Astrocyte (in vitro differentiated cells and primary cell): ENCODE data around the gene CTNNA2. TPM values are rescaled to one million over a fixed set of nuclear protein-coding genes. Genes with fewer than 3 reads are reported as not detected.

Source experiments
- DNase-seq: peaks from one replicate; pipeline ENCODE4 v3.0.0-alpha.2; 2010; ENCODE audit warnings: low read depth
- FAIRE-seq: peaks from 2 replicates; lab custom pipeline; 2011; peaks lifted over from hg19 to GRCh38; lab: Jason Lieb, UNC
- H2AFZ ChIP-seq: 2 replicates; pipeline ENCODE4 v1.6.0; 2012; ENCODE audit warnings: low read depth, low read length, inconsistent platforms
- H3K27ac ChIP-seq: 2 replicates; pipeline ENCODE4 v1.5.1; 2011; ENCODE audit warnings: low read depth, low read length, inconsistent platforms
- H3K27me3 ChIP-seq: 2 replicates; pipeline ENCODE4 v1.6.0; 2011; ENCODE audit warnings: low read length, inconsistent platforms; ENCODE audit not compliant: insufficient read depth
- H3K36me3 ChIP-seq: 2 replicates; pipeline ENCODE4 v1.5.1; 2011; ENCODE audit warnings: low read length, inconsistent platforms; ENCODE audit not compliant: insufficient read depth
- H3K4me1 ChIP-seq: 2 replicates; pipeline ENCODE4 v1.5.1; 2011; ENCODE audit warnings: low read length, inconsistent platforms; ENCODE audit not compliant: insufficient read depth
- H3K4me2 ChIP-seq: 2 replicates; pipeline ENCODE4 v1.6.0; 2012; ENCODE audit warnings: low read length, inconsistent platforms
- H3K4me3 ChIP-seq: 2 replicates; pipeline ENCODE4 v1.5.1; 2011; ENCODE audit warnings: low read depth, mild to moderate bottlenecking, low read length, inconsistent platforms; ENCODE audit not compliant: insufficient read depth
- H3K79me2 ChIP-seq: 2 replicates; pipeline ENCODE4 v1.6.0; 2012; ENCODE audit warnings: mild to moderate bottlenecking, low read length, inconsistent platforms; ENCODE audit not compliant: insufficient read depth
- H3K9ac ChIP-seq: 2 replicates; pipeline ENCODE4 v1.6.0; 2012; ENCODE audit warnings: mild to moderate bottlenecking, low read length, inconsistent platforms
- H3K9me3 ChIP-seq: 2 replicates; pipeline ENCODE4 v1.5.1; 2012; ENCODE audit warnings: low read depth, mild to moderate bottlenecking, low read length, inconsistent platforms; ENCODE audit not compliant: insufficient read depth
- H4K20me1 ChIP-seq: 2 replicates; pipeline ENCODE4 v1.6.0; 2012; ENCODE audit warnings: low read length, inconsistent platforms; ENCODE audit not compliant: insufficient read depth
- H3K27ac Mint-ChIP-seq: one replicate; pipeline ENCODE4 v1.8.0; 2021; ENCODE audit warnings: mild to moderate bottlenecking, mixed read lengths; ENCODE audit not compliant: unreplicated experiment
- H3K27me3 Mint-ChIP-seq: one replicate; pipeline ENCODE4 v1.8.0; 2021; ENCODE audit warnings: low read depth, mixed read lengths; ENCODE audit not compliant: unreplicated experiment
- H3K36me3 Mint-ChIP-seq: one replicate; pipeline ENCODE4 v1.8.0; 2021; ENCODE audit warnings: low read depth, mixed read lengths; ENCODE audit not compliant: unreplicated experiment
- H3K4me1 Mint-ChIP-seq: one replicate; pipeline ENCODE4 v1.8.0; 2021; ENCODE audit warnings: low read depth, mixed read lengths; ENCODE audit not compliant: unreplicated experiment
- H3K4me3 Mint-ChIP-seq: one replicate; pipeline ENCODE4 v1.8.0; 2021; ENCODE audit warnings: mild to moderate bottlenecking, moderate library complexity, mixed read lengths; ENCODE audit not compliant: unreplicated experiment
- H3K9me3 Mint-ChIP-seq: one replicate; pipeline ENCODE4 v1.8.0; 2021; ENCODE audit warnings: mild to moderate bottlenecking, mixed read lengths; ENCODE audit not compliant: unreplicated experiment
- EZH2 ChIP-seq: IDR thresholded peaks from 2 replicates; pipeline ENCODE4 v1.6.1; 2012; ENCODE audit warnings: mild to moderate bottlenecking, low read length, inconsistent platforms; ENCODE audit not compliant: insufficient read depth
- total RNA-seq: library from RNA; stranded (reverse); gene quantifications from 2 replicates; pipeline ENCODE4 v1.2.1, GENCODE V29; 2021
- TF ChIP-seq, protein P1 (sequence below): IDR thresholded peaks from 2 replicates; pipeline ENCODE4 v1.5.1; 2011; ENCODE audit warnings: low read depth, mild to moderate bottlenecking, inconsistent platforms, low read length, moderate library complexity; ENCODE audit not compliant: insufficient read depth

Gene CTNNA2
- total RNA-seq, 1 donor from 2014 or later, result 3.9 TPM

DNA sequence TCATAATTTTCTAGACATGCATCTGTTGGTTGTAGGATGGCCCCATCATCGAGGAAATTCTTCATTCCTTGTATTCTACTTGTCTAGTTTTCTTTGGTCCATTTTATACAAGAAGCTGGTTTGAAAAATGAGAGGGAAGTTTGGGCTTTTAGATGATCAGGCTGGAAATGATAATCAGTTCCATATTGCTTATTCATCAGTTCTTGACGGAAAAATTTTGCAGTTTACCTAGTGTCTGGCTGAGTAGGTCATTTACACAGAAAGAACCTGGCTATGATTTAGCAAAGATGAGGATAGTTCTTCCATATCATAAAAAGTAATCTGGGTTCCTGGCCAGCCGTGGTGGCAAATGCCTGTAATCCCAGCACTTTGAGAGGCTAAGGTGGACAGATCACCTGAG, 416.8 kb downstream of the CTNNA2 start:
- H3K79me2 ChIP-seq, result no peaks in the 10 kb centered on the region
- H3K9me3 ChIP-seq, result no peaks in the 10 kb centered on the region
- DNase-seq (no peak), FAIRE-seq (no peak)
- H4K20me1 ChIP-seq, result no peaks in the 10 kb centered on the region
- H3K9me3 Mint-ChIP-seq, result no peaks in the 10 kb centered on the region
- H2AFZ ChIP-seq, result no peak overlapping the region
- no peaks in the 10 kb centered on the region for H3K27me3 Mint-ChIP-seq
- no peak for TF ChIP-seq EZH2
- TF ChIP-seq, protein P1, sequence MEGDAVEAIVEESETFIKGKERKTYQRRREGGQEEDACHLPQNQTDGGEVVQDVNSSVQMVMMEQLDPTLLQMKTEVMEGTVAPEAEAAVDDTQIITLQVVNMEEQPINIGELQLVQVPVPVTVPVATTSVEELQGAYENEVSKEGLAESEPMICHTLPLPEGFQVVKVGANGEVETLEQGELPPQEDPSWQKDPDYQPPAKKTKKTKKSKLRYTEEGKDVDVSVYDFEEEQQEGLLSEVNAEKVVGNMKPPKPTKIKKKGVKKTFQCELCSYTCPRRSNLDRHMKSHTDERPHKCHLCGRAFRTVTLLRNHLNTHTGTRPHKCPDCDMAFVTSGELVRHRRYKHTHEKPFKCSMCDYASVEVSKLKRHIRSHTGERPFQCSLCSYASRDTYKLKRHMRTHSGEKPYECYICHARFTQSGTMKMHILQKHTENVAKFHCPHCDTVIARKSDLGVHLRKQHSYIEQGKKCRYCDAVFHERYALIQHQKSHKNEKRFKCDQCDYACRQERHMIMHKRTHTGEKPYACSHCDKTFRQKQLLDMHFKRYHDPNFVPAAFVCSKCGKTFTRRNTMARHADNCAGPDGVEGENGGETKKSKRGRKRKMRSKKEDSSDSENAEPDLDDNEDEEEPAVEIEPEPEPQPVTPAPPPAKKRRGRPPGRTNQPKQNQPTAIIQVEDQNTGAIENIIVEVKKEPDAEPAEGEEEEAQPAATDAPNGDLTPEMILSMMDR, result no peak
- no peak overlapping the region for H3K27ac ChIP-seq
- H3K4me2 ChIP-seq, result no peak overlapping the region
- H3K27me3 ChIP-seq, result no peaks in the 10 kb centered on the region
- H3K27ac Mint-ChIP-seq, result no peak overlapping the region
- no peak overlapping the region for H3K9ac ChIP-seq
- H3K36me3 ChIP-seq, result no peaks in the 10 kb centered on the region
- H3K4me1 Mint-ChIP-seq, result no peaks in the 10 kb centered on the region
- H3K36me3 Mint-ChIP-seq, result no peaks in the 10 kb centered on the region
- H3K4me3 Mint-ChIP-seq, result no peak overlapping the region
- H3K4me3 ChIP-seq, result no peak overlapping the region
- H3K4me1 ChIP-seq, result no peaks in the 10 kb centered on the region

DNA sequence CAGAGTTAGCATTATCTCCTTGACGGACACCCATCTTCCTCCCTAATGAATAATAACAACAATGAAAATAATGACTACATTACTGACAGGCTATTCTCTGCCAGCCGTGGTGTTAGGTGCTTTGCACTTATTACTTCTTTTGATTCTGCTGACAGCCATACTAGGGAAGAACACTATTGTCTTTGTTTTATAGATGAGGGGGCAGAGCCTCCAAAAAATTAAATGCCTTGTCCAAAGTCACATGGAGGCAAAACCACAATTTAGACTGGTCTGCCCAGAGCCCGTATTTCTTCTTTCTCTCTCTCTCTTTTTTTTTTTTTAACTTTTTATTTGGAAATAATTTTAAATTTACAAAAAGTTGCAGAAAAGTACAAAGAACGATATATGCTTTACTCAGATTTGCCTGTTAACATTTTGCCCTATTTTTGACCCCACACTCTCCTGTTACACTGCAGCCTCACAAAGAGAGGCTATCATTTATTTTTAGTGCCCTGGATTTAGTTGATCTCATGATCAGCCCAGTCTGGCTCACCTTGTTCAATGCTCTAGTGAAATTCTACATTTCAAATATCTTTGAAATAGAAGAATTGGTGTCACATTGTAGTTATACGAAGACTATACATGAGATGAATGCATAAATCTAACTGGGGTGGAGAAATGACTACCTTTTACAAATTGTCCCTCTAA, 422.3 kb downstream of the CTNNA2 start:
- Mint-ChIP-seq H3K27me3 (no peaks in the 10 kb centered on the region), H3K4me3 (no peak overlapping the region), H3K27ac (peak overlapping the region; percentile 85), H3K9me3 (no peaks in the 10 kb centered on the region), H3K36me3 (no peaks in the 10 kb centered on the region), H3K4me1 (no peaks in the 10 kb centered on the region)
- H3K27me3 ChIP-seq, result no peaks in the 10 kb centered on the region
- no peak overlapping the region for H3K4me3 ChIP-seq
- no peaks in the 10 kb centered on the region for H3K9me3 ChIP-seq
- no peak overlapping the region for H3K27ac ChIP-seq
- no peaks in the 10 kb centered on the region for H3K36me3 ChIP-seq
- H2AFZ ChIP-seq, result no peak overlapping the region
- H4K20me1 ChIP-seq, result no peaks in the 10 kb centered on the region
- no peaks in the 10 kb centered on the region for H3K79me2 ChIP-seq
- TF ChIP-seq, protein P1, result no peak
- no peaks in the 10 kb centered on the region for H3K4me1 ChIP-seq
- no peak for FAIRE-seq
- no peak overlapping the region for H3K9ac ChIP-seq
- H3K4me2 ChIP-seq, result no peak overlapping the region
- no peak for DNase-seq
